Loucy (cell line): ENCODE data around the gene RGS16.

Experiments used
- CTCF ChIP-seq: fragments of 200-600 bp; sonication (generic); conservative IDR thresholded peaks from 2 replicates; pipeline ENCODE4 v1.5.1; 2014; ENCODE audit warnings: mild to moderate bottlenecking, antibody characterized with exemption, low read length
- EZH2phosphoT487 ChIP-seq: fragments of 200-600 bp; IDR thresholded peaks from 2 replicates; pipeline ENCODE4 v1.6.1; 2018; ENCODE audit warnings: antibody characterized with exemption, mild to moderate bottlenecking, moderate library complexity, borderline replicate concordance

GRCh38 chr1:182603646-182604174 lies 479 bp downstream of the RGS16 start:
- TF ChIP-seq CTCF, result no peak
- no peak for TF ChIP-seq EZH2phosphoT487
